OCI-LY3 (cell line): ENCODE data around the gene FYB1.

Source experiments
- H2AFZ ChIP-seq: fragments of 200-600, 300-600 bp; shearing (Covaris generic); 2 replicates; pipeline ENCODE4 v1.6.0; 2014; ENCODE audit warnings: antibody characterized with exemption, low read depth, low read length
- H3K27ac ChIP-seq: fragments of 200-600, 300-600 bp; sonication (generic); 2 replicates; pipeline ENCODE4 v1.5.1; 2014; ENCODE audit warnings: mild to moderate bottlenecking, low read length, moderate library complexity, mixed read lengths
- H3K27me3 ChIP-seq: fragments of 200-600, 300-600 bp; sonication (generic); 2 replicates; pipeline ENCODE4 v1.6.1; 2014; ENCODE audit warnings: low read depth, low read length, mixed read lengths
- H3K36me3 ChIP-seq: fragments of 200-600, 300-600 bp; sonication (generic); replicated peaks from 2 replicates; pipeline ENCODE3; 2014; ENCODE audit warnings: low read depth, low read length, mixed read lengths
- H3K4me1 ChIP-seq: fragments of 300-600, 200-600 bp; sonication (generic); 2 replicates; pipeline ENCODE4 v1.6.1; 2014; ENCODE audit warnings: low read length, mixed read lengths
- H3K4me2 ChIP-seq: fragments of 200-600, 300-600 bp; sonication (generic); 2 replicates; pipeline ENCODE4 v1.6.1; 2014; ENCODE audit warnings: low read length, mixed read lengths
- H3K4me3 ChIP-seq: fragments of 300-600, 200-600 bp; sonication (generic); 2 replicates; pipeline ENCODE4 v1.5.1; 2014; ENCODE audit warnings: antibody characterized with exemption, mild to moderate bottlenecking, low read length, moderate library complexity
- H3K79me2 ChIP-seq: fragments of 300-600, 200-600 bp; shearing (Covaris generic); 2 replicates; pipeline ENCODE4 v1.6.1; 2014; ENCODE audit warnings: mild to moderate bottlenecking, low read length, mixed read lengths
- H3K9ac ChIP-seq: fragments of 300-600, 200-600 bp; shearing (Covaris generic); 2 replicates; pipeline ENCODE4 v1.6.0; 2014; ENCODE audit warnings: mild to moderate bottlenecking, low read length, moderate library complexity
- H3K9me3 ChIP-seq: fragments of 200-600, 300-600 bp; shearing (Covaris generic); 2 replicates; pipeline ENCODE4 v1.6.1; 2014; ENCODE audit warnings: low read length, mixed read lengths; ENCODE audit not compliant: insufficient read depth
- H4K20me1 ChIP-seq: fragments of 200-600, 300-600 bp; sonication (generic); 2 replicates; pipeline ENCODE4 v1.6.1; 2016; ENCODE audit warnings: low read length, mixed read lengths; ENCODE audit not compliant: insufficient read depth
- CTCF ChIP-seq: fragments of 200-600, 300-600 bp; sonication (generic); IDR thresholded peaks from 2 replicates; pipeline ENCODE4 v1.5.1; 2014; ENCODE audit warnings: antibody characterized with exemption, low read length, low read depth
- EZH2phosphoT487 ChIP-seq: fragments of 200-600 bp; shearing (Covaris generic); IDR thresholded peaks from 2 replicates; pipeline ENCODE4 v1.6.1; 2018; ENCODE audit warnings: antibody characterized with exemption, mixed run types, low read depth

FYB1 gene

GRCh38 chr5:39057734-39058133 lies 161.6 kb downstream of the FYB1 start:
- peaks cover 14% of the 10 kb centered on the region for H3K4me1 ChIP-seq
- H3K36me3 ChIP-seq: no peaks in the 10 kb centered on the region
- no peaks in the 10 kb centered on the region for H3K27me3 ChIP-seq
- peak overlapping the region; percentile 79 for H3K4me2 ChIP-seq
- H3K9ac ChIP-seq: peak overlapping the region; percentile 26; the same call in 1 of the 2 replicates
- TF ChIP-seq CTCF (no peak), EZH2phosphoT487 (no peak)
- H4K20me1 ChIP-seq: peaks cover 52% of the 10 kb centered on the region
- no peak overlapping the region for H2AFZ ChIP-seq
- peaks cover 66% of the 10 kb centered on the region for H3K79me2 ChIP-seq
- H3K9me3 ChIP-seq: no peaks in the 10 kb centered on the region
- H3K4me3 ChIP-seq: peak overlapping the region; percentile 69
- no peak overlapping the region for H3K27ac ChIP-seq

- Histone ChIP-seq H3K4me1 (peaks cover 14% of the 10 kb centered on the region), H3K4me3 (no peak overlapping the region), H3K9me3 (no peaks in the 10 kb centered on the region), H3K4me2 (no peak overlapping the region), H4K20me1 (peaks cover 48% of the 10 kb centered on the region), H3K9ac (no peak overlapping the region), H3K27ac (no peak overlapping the region), H3K79me2 (peaks cover 68% of the 10 kb centered on the region), H3K36me3 (no peaks in the 10 kb centered on the region), H3K27me3 (no peaks in the 10 kb centered on the region), H2AFZ (no peak overlapping the region)
- TF ChIP-seq CTCF: no peak
- no peak for TF ChIP-seq EZH2phosphoT487
These were observed 163.5 kb downstream of the FYB1 start for GRCh38 chr5:39055768-39056398.
